ENCODE measurements around the gene PRR13.
"Not testable (repeated sequence)": the region's sequence is repeated elsewhere in the genome, so short reads cannot be mapped to it uniquely, and the experiment has no call there.

Gene PRR13

DNA sequence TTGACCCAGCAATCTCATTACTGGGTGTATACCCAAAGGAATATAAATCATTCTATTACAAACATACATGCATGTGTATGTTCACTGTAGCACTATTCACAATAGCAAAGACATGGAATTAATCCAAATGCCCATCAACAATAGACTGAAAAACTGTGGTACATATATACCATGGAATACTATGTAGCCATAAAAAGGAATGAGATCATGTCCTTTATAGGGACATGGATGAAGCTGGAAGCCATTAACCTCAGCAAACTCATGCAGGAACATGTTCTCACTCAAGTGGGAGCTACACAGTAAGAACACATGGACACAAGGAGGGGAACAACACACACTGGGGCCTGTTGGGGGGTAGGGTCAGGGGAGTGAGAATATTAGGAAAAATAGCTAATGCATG, 2.0 kb upstream of the PRR13 start:
- DNase-seq = not testable (repeated sequence)

DNA sequence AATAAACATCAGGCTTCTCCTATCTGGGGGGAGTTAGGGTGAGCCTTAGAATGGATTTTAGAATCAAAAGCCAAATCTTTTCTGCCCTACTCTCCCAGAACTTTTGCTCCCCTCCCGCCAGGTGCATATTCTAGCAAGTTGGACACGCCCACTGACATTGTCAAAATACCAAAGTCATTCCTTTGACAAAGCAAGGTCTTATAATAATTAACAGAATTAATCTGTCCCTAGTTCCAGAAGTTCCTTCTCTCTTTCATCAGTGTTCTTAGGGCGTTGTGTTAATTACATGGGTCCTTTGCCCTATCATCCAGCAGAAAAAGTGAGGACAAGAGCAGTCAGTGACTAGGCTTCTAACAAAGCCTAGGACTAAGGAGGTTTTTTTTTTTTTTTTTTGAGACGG, 2.4 kb downstream of the PRR13 start:
- no peak for DNase-seq

DNA sequence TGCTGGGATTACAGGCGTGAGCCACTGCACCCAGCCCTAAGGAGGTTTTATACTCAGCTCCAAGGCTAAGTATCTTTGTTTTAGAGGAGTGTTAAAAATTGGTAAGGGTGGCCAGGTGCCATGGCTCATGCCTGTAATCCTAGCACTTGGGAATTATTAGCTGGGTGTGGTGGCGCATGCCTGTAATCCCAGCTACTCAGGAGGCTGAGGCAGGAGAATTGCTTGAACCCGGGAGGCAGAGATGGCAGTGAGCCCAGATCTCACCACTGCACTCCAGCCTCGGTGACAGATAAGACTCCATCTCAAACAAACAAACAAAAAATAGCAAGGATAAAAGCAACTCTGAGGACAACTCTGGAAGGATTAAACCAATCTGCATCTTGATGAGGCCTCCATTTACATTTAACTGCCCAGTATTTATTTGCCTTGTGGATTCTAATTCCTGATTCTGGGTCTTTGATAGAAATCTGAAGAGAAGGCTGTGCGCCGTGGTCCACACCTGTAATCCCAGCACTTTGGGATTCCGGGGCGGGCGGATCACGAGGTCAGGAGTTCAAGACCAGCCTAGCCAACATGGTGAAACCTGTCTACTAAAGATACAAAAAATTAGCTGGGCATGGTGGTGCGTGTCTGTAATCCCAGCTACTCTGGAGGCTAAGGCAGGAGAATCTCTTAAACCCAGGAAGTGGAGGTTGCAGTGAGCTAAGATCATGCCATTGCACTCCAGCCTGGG, 3.2 kb downstream of the PRR13 start:
- DNase-seq = not testable (repeated sequence)

DNA sequence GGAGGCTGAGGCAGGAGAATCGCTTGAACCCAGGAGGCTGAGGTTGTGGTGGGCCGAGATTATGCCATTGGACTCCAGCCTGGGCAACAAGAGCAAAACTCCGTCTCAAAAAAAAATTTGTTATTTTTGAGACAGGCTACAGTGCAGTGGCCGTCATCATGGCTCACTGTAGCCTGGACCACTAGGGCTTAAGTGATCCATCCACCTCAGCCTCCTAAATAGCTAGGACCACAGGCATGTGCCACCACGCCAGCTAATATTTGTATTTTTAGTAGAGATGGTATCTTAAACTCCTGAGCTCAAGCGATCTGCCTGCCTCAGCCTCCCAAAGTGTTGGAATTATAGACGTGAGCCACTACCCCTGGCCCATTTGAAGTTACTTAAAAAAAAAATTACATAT, 9.4 kb downstream of the PRR13 start:
- no peak for DNase-seq

DNA sequence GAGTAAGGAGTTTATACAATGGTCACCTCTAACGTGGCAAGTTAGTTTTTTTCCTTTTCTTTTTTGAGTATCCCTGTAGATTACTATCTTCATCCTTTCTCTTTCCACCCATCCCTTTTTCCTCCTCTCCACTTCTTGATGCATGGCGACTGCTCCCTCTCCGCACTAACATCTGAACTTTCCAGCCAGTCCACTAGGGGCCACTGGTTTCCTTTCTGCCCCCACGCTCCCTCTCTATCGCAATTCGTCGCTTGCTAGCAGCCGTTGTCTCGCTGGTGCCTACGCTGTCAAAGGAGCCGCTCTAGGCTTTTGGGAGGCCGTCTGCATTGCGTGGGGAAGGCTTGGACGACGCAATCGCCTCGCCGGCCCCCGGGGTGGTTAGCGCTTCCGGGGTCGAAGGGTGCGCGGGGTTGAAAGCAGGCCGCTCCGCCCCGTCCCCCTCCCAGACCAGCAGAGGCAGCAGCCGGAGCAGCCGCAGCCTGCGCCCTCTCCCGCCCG, 10.2 kb downstream of the PRR13 start, which contains the start of gene PCBP2:
Gene PCBP2 (plus strand): TSS at position 442 of the 498 bp plus-strand sequence. CDS start 2,699 bp downstream, outside the sequence.
- peak; percentile 97 for DNase-seq

DNA sequence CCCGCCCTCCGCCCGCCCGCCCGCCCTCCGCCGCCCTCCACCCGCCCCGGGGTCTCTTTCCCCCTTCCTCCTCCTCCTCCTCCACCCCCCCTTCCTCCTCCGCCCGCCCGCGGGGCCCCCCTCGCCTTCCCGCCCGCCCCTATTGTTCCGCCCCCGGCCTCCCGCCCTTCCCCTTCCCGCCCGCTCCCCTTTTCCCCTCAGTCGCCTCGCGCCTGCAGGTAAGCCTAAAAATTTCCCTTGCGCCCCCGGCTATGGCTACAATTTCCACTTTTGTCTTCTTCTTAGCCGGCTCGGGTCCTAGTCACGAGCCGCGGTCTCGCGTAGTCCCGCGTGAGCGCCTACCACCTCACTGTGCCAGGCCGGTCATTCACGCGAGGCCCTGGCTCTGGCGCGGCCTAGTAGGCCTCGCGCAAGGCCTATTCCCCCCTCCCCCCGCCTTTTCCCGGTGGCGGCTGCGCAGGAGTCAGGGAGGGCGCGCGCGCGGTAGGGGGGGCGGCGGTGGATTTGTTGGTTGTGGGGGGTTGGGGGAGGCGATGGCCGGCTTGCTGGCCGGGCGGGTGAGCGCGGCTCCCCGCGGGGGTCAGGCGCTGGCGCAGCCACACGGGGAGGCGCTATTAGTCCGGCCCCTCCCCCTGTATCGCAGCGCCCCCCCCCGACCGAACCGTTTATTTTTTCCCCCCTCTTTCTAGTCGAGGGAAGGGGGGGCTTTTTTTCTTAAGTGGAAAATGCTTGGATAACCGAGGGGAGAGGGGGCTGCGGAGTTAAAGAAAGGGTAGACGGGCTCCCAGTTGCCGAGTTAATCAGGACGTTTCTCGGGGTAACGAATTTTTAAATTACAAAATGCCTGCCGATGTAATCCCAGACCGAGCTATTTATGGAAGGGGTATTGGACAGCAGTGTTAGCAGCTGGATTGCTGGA, 10.9 kb downstream of the PRR13 start:
- peak; percentile 83 to 84 for DNase-seq

DNA sequence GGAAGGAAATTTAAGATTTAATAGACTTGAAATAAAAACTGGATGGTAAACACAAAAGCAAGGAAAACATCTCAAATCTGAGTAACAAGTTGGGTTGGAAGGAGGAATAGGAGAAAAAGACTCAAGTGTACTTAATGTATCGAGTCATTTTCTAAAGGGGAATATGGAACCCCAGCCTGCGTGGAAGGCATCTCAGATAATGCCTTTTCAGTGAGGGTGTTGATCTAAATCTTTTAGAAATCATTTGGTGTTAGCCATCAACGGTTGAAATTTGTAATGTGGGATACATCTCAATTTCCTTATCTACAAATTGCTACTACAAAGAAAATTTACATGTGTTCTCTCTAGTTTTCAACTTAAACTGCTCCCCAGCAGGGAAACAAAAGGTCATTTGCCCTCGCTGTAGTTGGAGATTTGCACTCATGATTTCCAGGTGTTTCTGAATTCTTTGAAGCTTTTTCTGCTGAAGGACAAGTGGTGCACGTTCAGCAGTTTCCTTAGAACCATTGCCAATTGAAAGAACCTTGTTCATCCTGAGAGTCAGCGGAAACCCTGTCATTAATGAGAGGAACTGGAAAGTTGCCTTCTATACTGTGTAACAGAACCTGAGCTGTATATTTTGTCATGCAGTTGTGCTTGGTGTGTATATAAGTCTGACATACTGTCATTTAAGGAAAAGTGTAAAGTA, 12.6 kb downstream of the PRR13 start:
- DNase-seq = no peak

DNA sequence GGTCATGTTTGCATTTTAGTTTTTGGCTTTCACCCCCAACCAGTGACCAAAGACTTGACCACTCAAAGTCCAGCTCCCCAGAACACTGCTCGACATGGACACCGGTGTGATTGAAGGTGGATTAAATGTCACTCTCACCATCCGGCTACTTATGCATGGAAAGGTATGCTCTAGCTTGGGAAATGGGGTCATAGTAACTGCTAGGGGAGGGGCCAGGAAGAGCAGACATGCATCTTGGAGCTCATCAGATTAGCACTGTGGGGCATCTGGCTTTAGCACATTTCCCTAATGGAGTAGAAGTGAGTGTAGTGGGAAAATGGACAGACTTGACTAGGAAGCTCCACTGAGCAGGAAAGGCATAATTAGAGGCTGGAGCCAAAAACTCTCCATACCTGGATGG, 13.2 kb downstream of the PRR13 start:
- DNase-seq = no peak

DNA sequence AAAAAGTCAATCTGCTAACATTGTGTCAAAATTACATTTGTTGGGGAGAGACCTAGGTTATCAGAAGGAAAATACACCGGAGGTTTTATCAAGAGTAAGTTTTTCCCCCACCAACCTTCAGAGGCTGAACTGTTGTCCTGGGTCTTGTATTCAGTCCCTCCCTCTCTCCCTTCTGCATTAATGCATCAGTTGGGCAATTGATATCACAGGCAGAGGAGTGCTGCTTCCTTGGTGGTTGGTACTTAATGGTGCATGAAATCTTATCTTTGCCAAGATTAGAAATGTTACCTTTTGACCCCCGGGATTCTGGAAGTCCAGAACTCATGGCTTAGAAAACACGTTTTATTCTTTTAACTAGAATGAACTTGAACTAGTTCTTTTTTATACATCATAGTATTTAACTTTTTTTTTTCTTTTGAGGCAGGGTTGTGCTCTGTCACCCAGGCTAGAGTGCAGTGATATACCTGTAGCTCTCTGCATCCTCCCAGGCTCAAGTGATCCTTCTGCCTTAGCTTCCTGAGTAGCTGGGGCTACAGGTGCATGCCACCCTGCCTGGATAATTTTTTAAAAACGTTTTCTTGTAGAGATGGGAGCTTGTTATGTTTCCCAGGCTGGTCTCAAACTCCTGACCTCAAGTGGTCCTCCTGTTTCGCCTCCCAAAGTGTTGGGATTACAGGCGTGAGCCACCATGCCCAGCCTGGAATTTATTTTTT, 15.3 kb downstream of the PRR13 start:
- no peak for DNase-seq

DNA sequence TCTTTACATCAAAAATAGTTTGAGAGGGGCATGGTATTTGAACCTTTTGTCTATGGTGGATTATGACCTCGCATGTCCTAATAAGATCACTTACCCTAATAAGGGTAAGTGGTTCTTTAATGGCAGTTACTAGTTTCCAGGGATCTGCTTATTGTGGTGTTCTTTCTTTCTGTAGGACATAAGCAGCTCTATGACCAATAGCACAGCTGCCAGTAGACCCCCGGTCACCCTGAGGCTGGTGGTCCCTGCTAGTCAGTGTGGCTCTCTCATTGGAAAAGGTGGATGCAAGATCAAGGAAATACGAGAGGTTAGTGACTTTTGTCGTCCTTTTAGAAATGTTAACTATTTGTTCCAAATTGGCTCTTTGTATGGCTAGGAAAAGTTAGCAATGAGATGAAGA, 17.6 kb downstream of the PRR13 start:
- no peak for DNase-seq

DNA sequence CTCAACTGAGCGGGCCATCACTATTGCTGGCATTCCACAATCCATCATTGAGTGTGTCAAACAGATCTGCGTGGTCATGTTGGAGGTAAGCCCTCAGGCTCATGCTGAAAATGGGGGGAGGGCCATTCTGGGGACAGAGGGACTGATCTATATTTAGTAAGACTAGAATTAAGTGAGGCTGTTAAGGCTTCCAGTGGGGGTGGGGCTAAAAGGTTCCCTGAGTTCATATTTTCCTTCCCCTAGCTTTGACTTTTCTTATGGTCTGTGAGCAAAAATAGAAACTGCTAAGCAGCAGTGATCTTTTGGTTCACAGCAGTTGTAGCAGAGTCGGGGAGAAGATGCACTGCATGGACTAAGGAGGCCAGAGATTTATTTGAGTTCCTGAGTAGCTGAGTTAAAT, 19.5 kb downstream of the PRR13 start:
- DNase-seq = peak in 1 of 2 experiments; percentile 14

DNA sequence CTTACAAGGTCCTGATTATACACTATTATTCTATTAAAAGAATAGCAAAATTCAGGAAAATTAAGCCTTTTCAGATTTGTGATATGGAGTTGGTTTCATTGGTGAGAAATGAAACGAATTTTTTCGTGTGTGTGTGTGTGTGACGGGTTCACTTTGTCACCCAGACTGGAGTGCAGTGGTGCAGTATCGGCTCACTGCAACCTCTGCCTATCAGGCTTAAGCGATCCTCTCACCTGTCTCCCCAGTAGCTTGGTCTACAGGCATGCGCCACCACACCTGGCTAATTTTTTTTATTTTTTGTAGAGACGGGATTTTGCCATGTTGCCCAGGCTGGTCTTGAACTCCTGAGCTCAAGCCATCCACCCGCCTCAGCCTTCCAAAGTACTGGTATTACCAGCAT, 20.1 kb downstream of the PRR13 start:
- DNase-seq = peak in 1 of 2 experiments; percentile 16

DNA sequence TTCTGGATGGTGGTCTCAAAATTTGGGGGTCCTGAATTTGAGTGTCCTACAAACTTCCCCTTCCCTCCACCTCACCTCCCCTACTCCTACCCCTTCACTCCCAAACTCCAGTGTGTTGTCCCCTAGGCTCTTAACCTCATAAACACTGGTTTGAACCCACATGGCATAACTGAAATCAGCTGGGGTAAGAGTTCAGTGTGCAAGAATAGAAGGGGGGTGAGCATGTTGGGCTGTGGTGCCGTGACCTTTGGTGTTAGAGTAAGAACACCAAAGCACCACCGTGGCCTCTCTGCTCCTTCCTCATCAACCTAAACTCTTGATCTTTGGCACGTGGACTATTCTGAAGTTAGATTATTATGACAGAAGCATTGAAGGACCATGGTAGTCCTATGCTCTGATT, 21.4 kb downstream of the PRR13 start:
- peak in 1 of 2 experiments; percentile 17 for DNase-seq

DNA sequence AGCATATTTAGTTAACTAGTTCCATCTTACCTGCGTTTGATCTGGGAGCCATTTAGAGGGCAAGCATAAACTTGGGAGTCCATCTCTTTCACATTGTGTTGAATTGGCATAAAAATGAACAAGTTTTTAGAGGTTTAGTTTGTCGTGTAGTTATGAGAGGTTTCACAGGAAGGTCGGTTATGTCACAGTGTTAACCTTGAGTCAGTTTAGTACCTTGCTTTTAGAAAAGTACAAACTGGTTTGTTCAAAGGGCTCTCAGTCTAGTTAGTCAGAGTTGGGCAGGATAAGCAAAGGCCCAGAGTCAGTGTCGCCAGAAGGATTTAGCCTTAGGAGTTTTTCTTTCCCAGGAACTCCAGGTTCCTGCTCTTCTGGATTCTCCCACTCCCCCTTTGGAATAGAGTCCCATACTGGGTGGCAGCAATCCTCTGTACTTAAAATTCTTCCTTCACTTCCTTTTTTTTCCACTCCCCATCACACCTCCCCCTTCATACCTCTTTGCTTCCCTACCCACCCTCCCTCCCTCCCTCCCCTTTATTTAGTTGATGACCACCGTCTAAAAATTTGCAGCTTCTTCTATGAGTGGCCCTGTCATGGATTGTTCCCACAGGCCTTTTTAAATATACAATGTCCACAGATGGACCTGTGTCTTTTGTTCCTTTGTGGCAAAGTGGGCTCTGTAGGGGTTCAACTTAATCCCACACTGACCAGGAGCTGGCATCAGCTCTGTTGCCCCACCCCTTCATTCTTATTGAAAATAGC, 22.4 kb downstream of the PRR13 start:
- peak in 1 of 2 experiments; percentile 12 for DNase-seq

DNA sequence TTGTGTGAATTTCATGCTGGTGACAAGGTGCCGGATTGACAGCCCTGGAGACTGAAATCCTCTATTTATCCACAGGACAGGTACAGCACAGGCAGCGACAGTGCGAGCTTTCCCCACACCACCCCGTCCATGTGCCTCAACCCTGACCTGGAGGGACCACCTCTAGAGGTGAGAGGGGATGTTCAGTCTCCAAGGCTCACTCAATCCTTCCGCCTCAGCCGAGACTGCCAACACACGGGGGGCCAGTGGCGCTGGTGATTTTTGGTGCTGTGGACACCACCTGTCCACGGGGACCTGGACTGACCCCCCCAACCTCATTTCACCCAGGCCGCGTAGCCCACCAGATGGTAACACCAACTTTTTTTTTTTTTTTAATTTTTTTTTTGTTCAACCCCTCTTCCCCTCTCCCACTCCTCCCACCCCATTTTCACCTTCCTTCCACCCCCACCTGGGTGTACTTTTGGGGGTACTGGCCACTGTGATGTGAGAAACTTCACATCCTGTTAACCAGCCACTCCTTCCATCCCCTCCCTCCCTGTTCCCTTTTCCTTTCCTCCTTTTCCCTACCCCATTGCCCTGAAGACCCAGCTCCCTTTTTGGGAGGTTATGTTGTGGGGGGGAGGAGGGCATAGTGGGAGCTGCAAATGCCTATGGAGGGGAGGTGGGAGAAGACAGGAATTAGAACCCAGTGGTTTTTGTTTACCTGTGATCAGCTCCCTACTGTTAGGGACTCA, 23.3 kb downstream of the PRR13 start:
- no peak for DNase-seq

DNA sequence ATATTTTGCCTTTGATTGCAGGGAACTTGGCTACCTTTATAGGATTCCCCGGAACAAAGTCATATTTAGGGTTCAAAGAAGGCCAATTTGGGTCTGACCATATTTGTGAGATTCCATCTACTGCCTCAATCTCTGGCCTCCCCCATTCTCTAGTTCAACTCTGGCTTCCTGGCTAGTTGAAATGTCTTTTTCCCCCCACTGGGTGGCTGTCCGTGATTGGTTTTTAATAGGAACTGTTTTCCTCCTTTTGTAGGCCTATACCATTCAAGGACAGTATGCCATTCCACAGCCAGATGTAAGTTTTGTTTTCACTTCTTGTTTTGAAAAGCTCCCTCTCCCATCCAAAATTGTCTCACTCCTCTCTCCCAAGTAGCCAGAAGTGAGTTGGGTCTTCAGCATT, 24.1 kb downstream of the PRR13 start:
- no peak for DNase-seq

DNA sequence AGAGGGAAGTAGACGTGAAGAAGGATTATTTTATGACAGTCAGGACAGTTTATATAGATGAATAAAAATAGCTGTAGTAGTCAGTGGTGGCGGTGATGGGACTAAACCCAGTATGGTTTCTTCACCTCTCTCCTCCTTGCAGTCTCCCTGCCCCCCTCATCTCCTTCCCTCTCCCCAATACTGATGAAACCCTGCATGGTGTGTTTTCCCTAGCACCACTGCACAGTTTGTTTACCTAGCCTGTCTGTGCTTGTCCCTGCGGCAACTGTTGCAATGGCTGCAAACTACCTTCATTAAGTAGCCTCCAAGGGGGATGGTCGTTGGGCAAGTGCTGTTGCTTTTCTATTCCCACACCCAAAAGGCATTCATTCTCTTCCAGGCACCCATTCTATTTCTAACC, 25.1 kb downstream of the PRR13 start:
- DNase-seq = no peak

DNA sequence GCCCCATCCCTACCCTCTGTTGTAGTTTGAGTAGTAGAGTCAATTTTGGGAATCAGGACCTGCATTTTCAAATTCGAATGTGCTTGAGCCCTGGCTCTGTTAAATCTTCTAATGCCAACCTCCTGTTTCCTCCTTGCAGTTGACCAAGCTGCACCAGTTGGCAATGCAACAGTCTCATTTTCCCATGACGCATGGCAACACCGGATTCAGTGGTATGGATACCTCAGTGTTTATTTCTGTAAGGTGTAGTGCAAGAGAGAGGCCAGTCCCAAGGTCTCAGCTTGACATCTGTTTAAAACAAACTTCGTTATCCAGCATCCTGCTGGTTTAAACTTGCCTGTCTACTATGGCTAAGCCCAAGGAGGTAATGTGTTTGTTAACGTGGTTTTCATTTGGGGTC, 25.5 kb downstream of the PRR13 start:
- no peak for DNase-seq

DNA sequence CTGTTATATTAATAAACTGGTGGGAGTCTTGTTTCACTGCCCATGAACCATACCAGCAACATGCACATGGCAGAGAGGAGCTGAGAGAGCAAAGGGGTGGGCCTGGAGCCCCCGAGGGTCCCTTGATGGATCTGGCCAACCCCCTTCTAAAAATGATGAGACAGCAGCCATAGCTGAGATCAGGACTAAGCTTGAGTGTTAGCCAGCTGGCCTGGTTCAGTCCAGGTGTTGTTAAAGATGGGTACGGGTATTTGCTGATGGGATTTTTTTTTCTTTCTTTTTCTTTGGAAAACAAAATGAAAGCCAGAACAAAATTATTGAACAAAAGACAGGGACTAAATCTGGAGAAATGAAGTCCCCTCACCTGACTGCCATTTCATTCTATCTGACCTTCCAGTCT, 26.3 kb downstream of the PRR13 start:
- no peak for DNase-seq

DNA sequence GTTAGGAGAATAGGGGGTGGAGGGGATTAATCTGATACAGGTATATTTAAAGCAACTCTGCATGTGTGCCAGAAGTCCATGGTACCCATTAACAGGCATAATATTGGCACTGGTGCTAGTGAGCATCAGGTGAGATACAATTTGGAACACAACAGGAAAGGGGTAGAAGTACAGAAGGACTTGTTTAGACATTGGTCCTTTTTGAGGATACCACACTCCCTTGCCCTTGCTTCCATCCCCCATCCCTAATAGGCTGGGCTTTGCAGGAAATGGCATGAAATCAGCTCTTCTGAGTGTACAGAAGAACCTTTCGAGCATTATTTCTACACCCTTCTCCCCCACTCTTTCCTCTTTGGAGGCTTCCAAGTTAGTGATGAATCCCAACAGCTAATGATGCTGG, 26.7 kb downstream of the PRR13 start:
- DNase-seq = peak in 1 of 2 experiments; percentile 17

DNA sequence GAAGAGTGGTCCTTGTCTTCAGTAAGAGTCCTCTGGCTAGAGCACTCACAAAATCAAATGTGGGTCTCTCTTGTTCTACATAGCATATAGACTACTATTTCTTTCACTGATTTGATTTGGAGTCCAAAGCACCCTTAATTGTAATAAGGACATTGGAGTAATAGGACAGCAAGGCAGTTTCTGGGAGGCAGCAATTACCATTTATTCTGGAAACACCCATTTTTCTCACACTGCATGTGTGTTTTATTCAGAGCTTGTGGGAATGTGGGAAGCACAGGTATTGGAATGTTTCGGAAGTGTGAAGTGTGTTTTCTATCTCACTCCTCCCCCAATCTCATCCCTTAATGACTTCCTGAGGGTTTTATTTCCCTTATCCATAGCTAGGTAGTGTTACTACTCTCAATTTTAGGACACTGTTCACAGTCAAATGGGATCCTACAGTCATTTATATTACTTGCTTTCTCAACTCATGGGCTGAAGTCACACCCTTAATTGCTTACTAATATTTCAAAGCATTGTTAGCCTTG, 30.6 kb downstream of the PRR13 start:
- DNase-seq = no peak
